Calu3 (cell line): ENCODE measurements around the gene KIF19. TPM values are rescaled to one million over a fixed set of nuclear protein-coding genes. Genes with fewer than 3 reads are reported as not detected.

Experiments
- BruUV-seq: library from RNA; stranded (reverse); fragments of 400-500 nt; replicated peaks from 2 replicates; lab custom pipeline; 2021; lab: Mats Ljungman, UMichigan
- CTCF ChIA-PET: fragments of 300-600 bp; sonication (Branson Sonifier 250); formaldehyde crosslinking; loops from one replicate; lab custom pipeline; 2022; ENCODE audit warnings: antibody characterized with exemption; lab: Charles Lee
- DNase-seq: peaks from one replicate; pipeline ENCODE4 v3.0.0; 2022
- H3K27ac Mint-ChIP-seq: one replicate; pipeline ENCODE4 v1.8.0; 2022; ENCODE audit warnings: mixed read lengths; ENCODE audit not compliant: unreplicated experiment
- H3K27me3 Mint-ChIP-seq: one replicate; pipeline ENCODE4 v1.8.0; 2022; ENCODE audit warnings: mixed read lengths; ENCODE audit not compliant: unreplicated experiment
- H3K36me3 Mint-ChIP-seq: one replicate; pipeline ENCODE4 v1.8.0; 2022; ENCODE audit warnings: mild to moderate bottlenecking, moderate library complexity, mixed read lengths; ENCODE audit not compliant: insufficient read depth, unreplicated experiment
- H3K4me1 Mint-ChIP-seq: one replicate; pipeline ENCODE4 v1.8.0; 2022; ENCODE audit warnings: mild to moderate bottlenecking, low read depth, mixed read lengths; ENCODE audit not compliant: unreplicated experiment
- H3K4me3 Mint-ChIP-seq: one replicate; pipeline ENCODE4 v1.8.0; 2022; ENCODE audit warnings: mild to moderate bottlenecking, low read depth, moderate library complexity, mixed read lengths; ENCODE audit not compliant: unreplicated experiment
- H3K9me3 Mint-ChIP-seq: one replicate; pipeline ENCODE4 v1.8.0; 2022; ENCODE audit warnings: low read depth, mixed read lengths; ENCODE audit not compliant: unreplicated experiment
- CTCF ChIP-seq: fragments of 200-600 bp; IDR thresholded peaks from one replicate; pipeline ENCODE4 v1.8.0; 2022; ENCODE audit warnings: antibody characterized with exemption; ENCODE audit not compliant: unreplicated experiment
- intact Hi-C: fragments of 100-400 bp; cut with micrococcal nuclease; formaldehyde crosslinking; loops from one replicate; pipeline ENCODE4 v1.10.0; 2022; ENCODE audit not compliant: unreplicated experiment
- total RNA-seq: library from RNA; stranded (reverse); gene quantifications from 2 replicates; pipeline ENCODE4 v1.2.3, GENCODE V29; 2022

KIF19 gene
- total RNA-seq, 1 experiment from 2014 or later, result not detected

- H3K4me1 Mint-ChIP-seq, result peaks cover 15% of the 10 kb centered on the region
- CTCF ChIA-PET, result no interaction called here
- no peak for DNase-seq
- BruUV-seq, result no TSS peak
- H3K27me3 Mint-ChIP-seq, result no peaks in the 10 kb centered on the region
- TF ChIP-seq CTCF, result no peak
- H3K27ac Mint-ChIP-seq, result no peak overlapping the region
- H3K36me3 Mint-ChIP-seq, result no peaks in the 10 kb centered on the region
- no peaks in the 10 kb centered on the region for H3K9me3 Mint-ChIP-seq
- intact Hi-C loops, result no loop called here
- H3K4me3 Mint-ChIP-seq, result no peak overlapping the region
Observed at GRCh38 chr17:74396567-74396966, 70.5 kb downstream of the KIF19 start.

- Mint-ChIP-seq H3K4me3 (no peak overlapping the region), H3K27ac (no peak overlapping the region), H3K4me1 (no peaks in the 10 kb centered on the region), H3K36me3 (no peaks in the 10 kb centered on the region), H3K27me3 (peaks cover 19% of the 10 kb centered on the region), H3K9me3 (no peaks in the 10 kb centered on the region)
- TF ChIP-seq CTCF, result no peak
- intact Hi-C loops, result no loop called here
- CTCF ChIA-PET, result interaction anchor here (0.5 kb wide), 1 partner anchor 275 kb away, joined by 3 read pairs; no protein-coding TSS in a partner anchor
- DNase-seq, result no peak
- no TSS peak for BruUV-seq
Observed at GRCh38 chr17:74402048-74402447, 76.0 kb downstream of the KIF19 start.

GRCh38 chr17:74403512-74404137, 77.6 kb downstream of the KIF19 start:
- H3K9me3 Mint-ChIP-seq, result no peaks in the 10 kb centered on the region
- no peak for TF ChIP-seq CTCF
- no peaks in the 10 kb centered on the region for H3K4me1 Mint-ChIP-seq
- CTCF ChIA-PET, result interaction anchor here (0.7 to 1.6 kb wide), 2 partner anchors 24 to 1322 kb away, joined by 4 to 6 read pairs; no protein-coding TSS in a partner anchor
- no peak overlapping the region for H3K27ac Mint-ChIP-seq
- H3K36me3 Mint-ChIP-seq, result no peaks in the 10 kb centered on the region
- H3K27me3 Mint-ChIP-seq, result peaks cover 20% of the 10 kb centered on the region
- DNase-seq, result no peak
- BruUV-seq, result no TSS peak
- no peak overlapping the region for H3K4me3 Mint-ChIP-seq
- intact Hi-C loops, result no loop called here

GRCh38 chr17:74404218-74404617, 78.2 kb downstream of the KIF19 start:
- Mint-ChIP-seq H3K4me1 (no peaks in the 10 kb centered on the region), H3K27ac (no peak overlapping the region), H3K9me3 (no peaks in the 10 kb centered on the region), H3K27me3 (peaks cover 20% of the 10 kb centered on the region), H3K36me3 (no peaks in the 10 kb centered on the region), H3K4me3 (no peak overlapping the region)
- intact Hi-C loops, result no loop called here
- no peak for TF ChIP-seq CTCF
- CTCF ChIA-PET, result interaction anchor here (1.6 kb wide), 1 partner anchor 25 kb away, joined by 4 read pairs; no protein-coding TSS in a partner anchor
- no TSS peak for BruUV-seq
- DNase-seq, result no peak
